Epithelial cell of esophagus (primary cell): Measurements from ENCODE around the gene FBLN2.

Source experiments
- DNase-seq: peaks from one replicate; pipeline ENCODE4 v3.0.0; 2010; ENCODE audit warnings: low read depth
- H3K4me3 ChIP-seq: 2 replicates; pipeline ENCODE4 v1.5.1; 2011; ENCODE audit warnings: mild to moderate bottlenecking, low read length, control low read depth
- CTCF ChIP-seq: IDR thresholded peaks from 2 replicates; pipeline ENCODE4 v1.5.1; 2011; ENCODE audit warnings: low read depth, mild to moderate bottlenecking, low read length, control low read depth, inconsistent platforms; ENCODE audit not compliant: insufficient read depth; ENCODE audit errors: missing control alignments

FBLN2 gene

GRCh38 chr3:13628841-13629551, 80.1 kb downstream of the FBLN2 start:
- no peak for DNase-seq
- H3K4me3 ChIP-seq, result no peak overlapping the region
- TF ChIP-seq CTCF, result no peak

- DNase-seq, result no peak
- no peak for TF ChIP-seq CTCF
- no peak overlapping the region for H3K4me3 ChIP-seq
Measured at GRCh38 chr3:13629644-13630043, 80.7 kb downstream of the FBLN2 start.

GRCh38 chr3:13631256-13631655, 82.3 kb downstream of the FBLN2 start:
- H3K4me3 ChIP-seq, result no peak overlapping the region
- TF ChIP-seq CTCF, result no peak
- no peak for DNase-seq

GRCh38 chr3:13633176-13633575, 84.3 kb downstream of the FBLN2 start:
- DNase-seq, result no peak
- no peak for TF ChIP-seq CTCF

GRCh38 chr3:13634151-13634550, 85.2 kb downstream of the FBLN2 start:
- H3K4me3 ChIP-seq, result no peak overlapping the region
- no peak for TF ChIP-seq CTCF
- DNase-seq, result no peak

More at GRCh38 chr3:13633176-13633575, 84.3 kb downstream of the FBLN2 start:
- H3K4me3 ChIP-seq, result no peak overlapping the region

GRCh38 chr3:13634615-13635014, 85.7 kb downstream of the FBLN2 start:
- TF ChIP-seq CTCF, result no peak
- no peak overlapping the region for H3K4me3 ChIP-seq
- no peak for DNase-seq

DNA sequence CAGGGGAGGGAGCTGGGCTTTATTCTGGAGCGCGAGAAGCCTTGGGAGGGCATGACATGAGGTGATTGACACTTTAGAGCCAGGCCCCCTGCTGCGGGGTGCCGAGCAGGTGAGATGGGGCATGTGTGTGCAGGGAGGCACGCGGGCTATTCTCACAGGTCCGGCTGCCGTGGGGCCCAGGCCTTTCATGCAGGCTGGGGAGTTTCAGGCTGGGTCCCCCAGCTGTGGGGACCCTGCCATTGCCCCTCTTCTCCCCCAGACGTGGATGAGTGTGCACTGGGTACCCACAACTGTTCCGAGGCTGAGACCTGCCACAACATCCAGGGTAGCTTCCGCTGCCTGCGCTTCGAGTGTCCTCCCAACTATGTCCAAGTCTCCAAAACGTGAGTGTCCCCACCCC, 87.3 kb downstream of the FBLN2 start:
- no peak for DNase-seq
- H3K4me3 ChIP-seq, result no peak overlapping the region
- TF ChIP-seq CTCF, result no peak
